HepG2 (cell line): ENCODE data around the gene CMTM5.

Experiments used
- EZH2 ChIP-seq: conservative IDR thresholded peaks from 2 replicates; pipeline ENCODE4 v1.6.1; 2012; ENCODE audit warnings: mild to moderate bottlenecking, low read depth, low read length, moderate library complexity
- HDAC2 ChIP-seq: sonication (generic); formaldehyde crosslinking; IDR thresholded peaks from 2 replicates; pipeline ENCODE4 v1.4.0; 2020; ENCODE audit warnings: missing genetic modification reagents
- KDM5A ChIP-seq: fragments of 200-600 bp; sonication (generic); IDR thresholded peaks from 2 replicates; pipeline ENCODE4 v1.7.0; 2018; ENCODE audit warnings: antibody characterized with exemption, mild to moderate bottlenecking, low read length, borderline replicate concordance
- RAD21 ChIP-seq: fragments of 450-650 bp; formaldehyde crosslinking; IDR thresholded peaks from 2 replicates; pipeline ENCODE4 v1.5.0; 2020; ENCODE audit warnings: mild to moderate bottlenecking
- YY1 ChIP-seq: IDR thresholded peaks from 2 replicates; pipeline ENCODE4 v1.6.1; 2011; ENCODE audit warnings: low read length, low read depth, moderate library complexity, mild to moderate bottlenecking; ENCODE audit not compliant: insufficient read depth, insufficient replicate concordance
- ZNF180 ChIP-seq: sonication (generic); formaldehyde crosslinking; IDR thresholded peaks from 2 replicates; pipeline ENCODE4 v1.4.0; 2020; ENCODE audit warnings: low read depth, missing genetic modification reagents, borderline replicate concordance
- ZNF629 ChIP-seq: sonication (generic); formaldehyde crosslinking; conservative IDR thresholded peaks from 2 replicates; pipeline ENCODE4 v1.5.0; 2020; ENCODE audit warnings: missing genetic modification reagents
- ZNF660 ChIP-seq: sonication (generic); formaldehyde crosslinking; IDR thresholded peaks from 2 replicates; pipeline ENCODE4 v1.5.1; 2020; ENCODE audit warnings: mild to moderate bottlenecking, low read depth, missing genetic modification reagents, borderline replicate concordance
- ZNF704 ChIP-seq: sonication (generic); formaldehyde crosslinking; IDR thresholded peaks from 2 replicates; pipeline ENCODE4 v1.8.1; 2023; ENCODE audit warnings: mild to moderate bottlenecking, inconsistent platforms, moderate library complexity, missing genetic modification reagents, borderline replicate concordance
- ZSCAN30 ChIP-seq: sonication (generic); formaldehyde crosslinking; IDR thresholded peaks from 2 replicates; pipeline ENCODE4 v1.5.0; 2020; ENCODE audit warnings: mild to moderate bottlenecking, missing genetic modification reagents

GRCh38 chr14:23396781-23397407 lies 20.0 kb downstream of the CMTM5 start:
- TF ChIP-seq ZNF660 (no peak), EZH2 (no peak), ZNF629 (CRISPR knock-in tag) (no peak), HDAC2 (CRISPR knock-in tag) (no peak), RAD21 (CRISPR knock-in tag) (no peak), YY1 (no peak), ZSCAN30 (CRISPR knock-in tag) (no peak), ZNF180 (CRISPR knock-in tag) (no peak), ZNF704 (no peak), KDM5A (no peak)
